ENCODE results near the gene RABGAP1L.
"Not testable (repeated sequence)": the region's sequence is repeated elsewhere in the genome, so short reads cannot be mapped to it uniquely, and the experiment has no call there.

The RABGAP1L gene

DNA sequence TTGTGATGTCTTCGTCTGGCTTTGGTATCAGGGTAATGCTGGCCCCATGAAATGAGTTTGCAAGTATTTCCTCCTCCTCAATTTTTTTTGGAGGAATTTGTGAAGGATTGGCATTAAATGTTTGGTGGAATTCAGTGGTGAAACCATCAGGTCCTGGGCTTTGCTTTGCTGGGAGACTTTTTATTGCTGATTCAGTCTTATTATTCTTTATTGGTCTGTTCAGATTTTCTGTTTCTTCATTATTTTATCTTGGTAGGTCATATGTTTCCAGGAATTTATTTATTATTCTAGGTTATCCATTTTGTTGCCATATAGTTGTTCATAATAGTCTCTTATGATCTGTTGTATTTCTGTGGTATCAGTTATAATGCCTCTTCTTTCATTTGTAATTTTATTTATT lies 126.7 kb downstream of the RABGAP1L start:
- Histone ChIP-seq H3K9ac (ENCODE audit: low read depth, low read length) (no peak overlapping the region), H3K9me3 (ENCODE audit: insufficient read depth, low read depth, low read length) (no peaks in the 10 kb centered on the region), H3K36me3 (ENCODE audit: insufficient read depth, low read depth, low read length) (no peaks in the 10 kb centered on the region), H3K27me3 (ENCODE audit: insufficient read depth, low read length) (no peaks in the 10 kb centered on the region), H3K4me3 (ENCODE audit: low read length) (no peak overlapping the region), H3K27ac (ENCODE audit: low read length) (no peak overlapping the region), H3K4me1 (ENCODE audit: insufficient read depth, low read length) (no peaks in the 10 kb centered on the region)

DNA sequence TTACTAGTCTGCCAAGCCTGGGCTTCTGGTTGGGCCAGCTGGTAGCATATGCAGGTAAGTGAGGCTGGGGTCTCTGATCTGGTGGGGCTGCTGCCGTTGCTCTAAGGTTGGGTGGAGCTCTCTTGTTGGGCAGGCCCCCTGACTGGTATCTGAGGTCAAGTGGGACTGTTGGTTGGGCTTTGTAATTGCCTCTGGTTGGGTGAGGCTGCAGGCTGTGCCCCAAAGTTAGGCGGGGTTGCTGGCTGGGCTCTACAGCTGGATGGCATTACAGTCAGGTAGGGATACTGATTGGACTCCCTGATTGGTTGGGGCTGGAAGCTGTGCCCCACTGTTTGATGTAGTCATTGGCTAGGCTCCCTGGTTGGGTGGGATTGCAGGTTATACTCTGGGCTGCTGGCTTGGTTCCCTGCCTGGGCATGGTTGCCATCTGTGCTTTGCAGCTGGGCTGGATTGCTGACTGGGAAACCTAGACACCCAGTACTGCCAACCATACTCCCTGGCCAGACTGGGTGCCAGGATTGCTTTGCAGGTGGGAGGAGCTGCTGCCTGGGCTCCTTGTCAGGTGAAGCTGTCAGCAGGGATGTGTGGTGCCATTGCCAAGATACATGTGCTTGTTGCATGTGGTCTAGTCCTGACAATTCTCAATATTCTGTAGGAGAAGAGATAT lies 130.5 kb downstream of the RABGAP1L start:
- Histone ChIP-seq H3K4me3 (ENCODE audit: low read length) (no peak overlapping the region), H3K36me3 (ENCODE audit: insufficient read depth, low read depth, low read length) (no peaks in the 10 kb centered on the region)

DNA sequence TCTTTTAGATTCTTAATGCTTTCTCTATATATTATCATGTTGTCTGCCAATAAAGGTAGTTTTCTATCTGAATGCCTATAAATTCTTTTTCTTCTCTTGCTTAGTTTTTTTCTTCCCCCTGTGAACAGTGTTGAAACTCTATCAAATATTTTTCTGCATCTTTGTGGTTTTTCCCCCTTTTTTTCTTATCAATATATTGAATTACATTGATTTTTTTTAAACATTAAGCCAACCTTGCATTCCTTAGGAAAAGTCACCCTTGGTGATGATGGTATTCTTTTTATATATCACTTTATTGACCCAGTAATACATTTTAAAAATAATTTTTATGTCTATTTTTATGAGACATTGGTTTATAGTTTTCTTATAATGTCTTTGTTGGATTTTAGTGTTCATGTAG lies 131.7 kb downstream of the RABGAP1L start:
- H3K4me1 ChIP-seq (ENCODE audit: insufficient read depth, low read length) = no peaks in the 10 kb centered on the region
- H3K9ac ChIP-seq (ENCODE audit: low read depth, low read length) = no peak overlapping the region
- H3K4me3 ChIP-seq (ENCODE audit: low read length) = no peak overlapping the region
- H3K27ac ChIP-seq (ENCODE audit: low read length) = no peak overlapping the region
- H3K27me3 ChIP-seq (ENCODE audit: insufficient read depth, low read length) = no peaks in the 10 kb centered on the region
- H3K9me3 ChIP-seq (ENCODE audit: insufficient read depth, low read depth, low read length) = no peaks in the 10 kb centered on the region
- H3K36me3 ChIP-seq (ENCODE audit: insufficient read depth, low read depth, low read length) = no peaks in the 10 kb centered on the region

More for the DNA sequence above, 130.5 kb downstream of the RABGAP1L start:
- Histone ChIP-seq H3K27me3 (ENCODE audit: insufficient read depth, low read length) (no peaks in the 10 kb centered on the region), H3K9ac (ENCODE audit: low read depth, low read length) (no peak overlapping the region), H3K4me1 (ENCODE audit: insufficient read depth, low read length) (no peaks in the 10 kb centered on the region), H3K9me3 (ENCODE audit: insufficient read depth, low read depth, low read length) (no peaks in the 10 kb centered on the region), H3K27ac (ENCODE audit: low read length) (no peak overlapping the region)

DNA sequence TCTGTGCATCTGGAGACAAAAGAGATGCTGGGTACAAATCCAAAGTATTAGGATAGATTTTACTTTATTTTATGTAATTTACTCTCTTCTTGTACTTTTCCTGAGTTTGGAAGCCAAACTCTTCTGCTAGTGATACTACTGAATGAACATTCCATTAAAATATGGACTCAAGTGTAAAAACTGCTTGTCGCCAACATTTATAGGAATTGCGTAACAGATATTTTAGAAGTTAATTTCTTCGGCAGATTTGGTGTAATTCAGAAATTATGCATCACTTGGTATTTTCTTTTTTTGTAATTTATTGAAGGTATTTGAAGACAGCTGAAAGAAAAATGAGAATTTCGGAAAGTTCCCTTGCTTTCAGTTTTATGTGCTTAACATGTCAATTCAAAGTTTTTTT lies 137.0 kb downstream of the RABGAP1L start:
- Histone ChIP-seq H3K4me3 (ENCODE audit: low read length) (no peak overlapping the region), H3K4me1 (ENCODE audit: insufficient read depth, low read length) (no peaks in the 10 kb centered on the region), H3K27ac (ENCODE audit: low read length) (no peak overlapping the region), H3K36me3 (ENCODE audit: insufficient read depth, low read depth, low read length) (no peaks in the 10 kb centered on the region), H3K9me3 (ENCODE audit: insufficient read depth, low read depth, low read length) (peaks cover 4% of the 10 kb centered on the region; the same call in 1 of the 2 replicates), H3K27me3 (ENCODE audit: insufficient read depth, low read length) (no peaks in the 10 kb centered on the region), H3K9ac (ENCODE audit: low read depth, low read length) (no peak overlapping the region)

DNA sequence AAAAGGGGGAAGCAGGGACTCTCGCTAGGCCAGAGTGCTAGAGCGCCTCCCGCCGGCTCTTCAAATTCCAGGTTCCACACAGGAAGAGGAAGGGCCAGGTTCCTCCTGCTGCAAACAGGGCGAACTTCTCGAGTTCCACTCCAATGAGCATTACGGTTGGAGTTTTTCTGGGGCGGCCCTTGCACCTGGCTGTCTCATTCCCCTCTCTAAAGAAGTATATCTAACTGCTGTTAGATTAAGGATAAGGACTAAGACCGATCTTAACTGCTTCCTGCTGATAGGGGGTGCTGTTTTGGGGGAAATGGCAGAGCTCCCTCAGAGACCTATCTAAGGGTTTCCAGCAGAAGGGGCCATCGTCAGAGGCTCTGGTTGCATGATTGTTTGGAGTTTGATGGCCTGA lies 138.0 kb downstream of the RABGAP1L start:
- no peak overlapping the region for H3K9ac ChIP-seq (ENCODE audit: low read depth, low read length)
- no peaks in the 10 kb centered on the region for H3K4me1 ChIP-seq (ENCODE audit: insufficient read depth, low read length)
- peaks cover 7% of the 10 kb centered on the region; the same call in 1 of the 2 replicates for H3K9me3 ChIP-seq (ENCODE audit: insufficient read depth, low read depth, low read length)
- no peaks in the 10 kb centered on the region for H3K27me3 ChIP-seq (ENCODE audit: insufficient read depth, low read length)
- H3K4me3 ChIP-seq (ENCODE audit: low read length) = no peak overlapping the region
- no peaks in the 10 kb centered on the region for H3K36me3 ChIP-seq (ENCODE audit: insufficient read depth, low read depth, low read length)
- no peak overlapping the region for H3K27ac ChIP-seq (ENCODE audit: low read length)

DNA sequence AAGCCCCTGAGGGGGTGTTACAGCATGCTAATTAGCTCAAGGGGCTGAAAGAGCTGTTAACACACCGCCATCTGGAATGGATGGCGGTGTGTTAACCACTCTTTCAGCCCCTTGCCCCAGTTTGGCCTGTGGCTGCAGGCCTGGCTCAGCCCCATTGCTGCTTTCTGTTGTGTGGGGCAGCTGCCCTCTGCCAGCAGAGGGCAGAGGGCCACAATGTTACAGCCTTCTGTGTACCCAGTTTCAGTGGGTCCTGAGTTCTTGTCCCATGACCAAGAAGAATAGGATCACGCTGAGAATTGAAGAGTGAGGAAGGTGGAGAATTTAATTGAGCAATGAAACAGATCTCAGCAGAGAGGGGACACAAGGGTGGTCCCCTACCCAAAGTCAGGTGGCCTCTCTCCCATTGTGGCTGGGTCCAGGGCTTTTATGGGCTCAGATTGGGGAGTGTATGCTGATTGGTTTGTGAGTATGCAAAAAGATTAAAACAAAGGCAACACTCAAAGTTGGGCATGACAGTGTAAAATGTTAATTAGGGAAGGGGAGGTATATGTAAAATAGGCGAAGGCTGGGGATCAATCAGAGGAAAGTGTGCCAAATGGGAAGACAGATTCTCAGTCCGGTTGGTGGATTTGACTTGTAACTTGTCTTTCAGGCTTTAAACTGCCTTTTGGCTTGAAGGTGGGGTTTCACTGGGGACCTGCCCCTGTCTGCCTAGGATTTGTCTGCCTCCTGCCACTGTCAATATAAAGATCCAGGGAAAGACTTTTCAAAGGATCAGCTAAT lies 142.2 kb downstream of the RABGAP1L start:
- Histone ChIP-seq H3K4me3 (ENCODE audit: low read length) (no peak overlapping the region), H3K9ac (ENCODE audit: low read depth, low read length) (no peak overlapping the region), H3K36me3 (ENCODE audit: insufficient read depth, low read depth, low read length) (no peaks in the 10 kb centered on the region), H3K27ac (ENCODE audit: low read length) (no peak overlapping the region), H3K9me3 (ENCODE audit: insufficient read depth, low read depth, low read length) (peaks cover 7% of the 10 kb centered on the region), H3K4me1 (ENCODE audit: insufficient read depth, low read length) (no peaks in the 10 kb centered on the region), H3K27me3 (ENCODE audit: insufficient read depth, low read length) (no peaks in the 10 kb centered on the region)

DNA sequence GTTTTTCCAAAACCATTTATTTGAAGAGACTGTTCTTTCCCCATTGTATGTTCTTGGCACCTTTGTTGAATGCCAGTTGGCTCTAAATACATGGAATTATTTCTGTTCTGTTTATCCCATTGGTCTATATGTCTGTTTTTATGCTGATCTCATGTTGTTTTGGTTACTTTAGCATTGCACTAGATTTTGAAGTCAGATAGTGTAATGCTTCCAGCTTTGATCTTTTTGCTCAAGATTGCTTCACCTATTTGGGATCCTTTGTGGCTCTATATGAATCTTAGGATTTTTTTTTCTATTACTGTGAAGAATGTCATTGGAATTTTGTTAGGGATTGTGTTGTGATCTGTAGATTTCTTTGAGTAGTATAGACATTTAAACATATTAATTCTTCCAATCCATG lies 149.3 kb downstream of the RABGAP1L start:
- Histone ChIP-seq H3K36me3 (ENCODE audit: insufficient read depth, low read depth, low read length) (no peaks in the 10 kb centered on the region), H3K27ac (ENCODE audit: low read length) (no peak overlapping the region), H3K27me3 (ENCODE audit: insufficient read depth, low read length) (no peaks in the 10 kb centered on the region), H3K4me1 (ENCODE audit: insufficient read depth, low read length) (no peaks in the 10 kb centered on the region), H3K9me3 (ENCODE audit: insufficient read depth, low read depth, low read length) (peaks cover 18% of the 10 kb centered on the region), H3K9ac (ENCODE audit: low read depth, low read length) (no peak overlapping the region), H3K4me3 (ENCODE audit: low read length) (no peak overlapping the region)

DNA sequence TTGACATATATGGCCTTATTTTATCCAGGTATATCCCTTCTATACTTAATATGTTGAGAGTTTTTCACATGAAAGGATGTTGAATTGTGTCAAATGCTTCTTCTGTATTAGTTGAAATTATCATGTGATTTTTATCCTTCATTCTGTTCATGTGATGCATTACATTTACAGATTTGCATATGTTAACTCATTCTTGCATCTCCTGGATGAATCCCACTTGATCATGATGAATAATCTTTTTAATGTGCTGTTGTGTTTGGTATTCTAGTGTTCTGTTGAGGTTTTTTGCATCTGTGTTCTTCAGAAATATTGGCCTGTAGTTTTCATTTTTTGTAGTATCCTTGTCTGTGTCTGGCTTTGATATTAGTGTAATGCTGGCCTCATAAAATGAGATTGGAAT lies 150.2 kb downstream of the RABGAP1L start:
- H3K9me3 ChIP-seq (ENCODE audit: insufficient read depth, low read depth, low read length) = peaks cover 26% of the 10 kb centered on the region
- H3K4me3 ChIP-seq (ENCODE audit: low read length) = no peak overlapping the region
- no peak overlapping the region for H3K27ac ChIP-seq (ENCODE audit: low read length)
- no peaks in the 10 kb centered on the region for H3K4me1 ChIP-seq (ENCODE audit: insufficient read depth, low read length)
- H3K27me3 ChIP-seq (ENCODE audit: insufficient read depth, low read length) = no peaks in the 10 kb centered on the region
- H3K9ac ChIP-seq (ENCODE audit: low read depth, low read length) = no peak overlapping the region
- no peaks in the 10 kb centered on the region for H3K36me3 ChIP-seq (ENCODE audit: insufficient read depth, low read depth, low read length)

DNA sequence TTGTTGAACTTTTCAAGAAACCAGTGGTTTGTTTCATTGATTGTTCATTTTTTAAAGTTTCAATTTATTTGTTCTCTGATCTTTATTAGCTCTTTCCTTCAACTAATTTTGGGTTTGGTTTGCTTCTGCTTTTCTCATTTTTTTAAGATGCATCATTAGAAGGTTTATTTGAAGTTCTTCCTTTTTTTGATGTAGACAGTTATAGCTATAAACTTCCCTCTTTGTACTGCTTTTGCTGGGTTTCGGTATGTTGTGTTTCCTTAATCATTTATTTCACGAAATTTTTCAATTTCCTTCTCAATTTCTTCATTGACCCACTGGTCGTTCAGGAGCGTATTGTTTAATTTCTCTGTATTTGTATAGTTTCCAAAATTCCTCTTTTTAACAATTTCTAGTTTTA lies 155.1 kb downstream of the RABGAP1L start:
- H3K9me3 ChIP-seq (ENCODE audit: insufficient read depth, low read depth, low read length) = peaks cover 42% of the 10 kb centered on the region

DNA sequence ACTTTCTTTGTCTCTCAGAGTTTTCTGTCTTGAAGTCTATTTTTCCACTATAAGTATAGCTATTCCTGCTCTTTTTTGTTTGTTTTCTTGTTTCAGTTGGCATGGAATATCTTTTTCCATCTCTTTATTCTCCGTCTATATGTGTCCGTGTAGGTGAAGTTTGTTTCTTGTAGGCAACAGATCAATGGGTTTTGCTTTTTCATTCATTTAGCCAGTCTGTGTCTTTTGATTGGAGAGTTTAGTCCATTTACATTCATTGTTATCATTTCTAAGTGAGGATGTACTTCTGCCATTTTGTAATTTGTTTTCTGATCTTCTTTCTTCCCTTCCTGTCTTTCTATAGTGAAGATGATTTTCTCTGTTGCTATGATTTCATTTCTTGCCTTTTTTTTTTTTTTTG lies 155.9 kb downstream of the RABGAP1L start:
- Histone ChIP-seq H3K9ac (ENCODE audit: low read depth, low read length) (no peak overlapping the region), H3K9me3 (ENCODE audit: insufficient read depth, low read depth, low read length) (peaks cover 50% of the 10 kb centered on the region), H3K4me3 (ENCODE audit: low read length) (no peak overlapping the region), H3K27ac (ENCODE audit: low read length) (no peak overlapping the region), H3K36me3 (ENCODE audit: insufficient read depth, low read depth, low read length) (peaks cover 5% of the 10 kb centered on the region; the same call in 1 of the 2 replicates), H3K4me1 (ENCODE audit: insufficient read depth, low read length) (no peaks in the 10 kb centered on the region), H3K27me3 (ENCODE audit: insufficient read depth, low read length) (no peaks in the 10 kb centered on the region)

More for the DNA sequence above, 155.1 kb downstream of the RABGAP1L start:
- no peak overlapping the region for H3K9ac ChIP-seq (ENCODE audit: low read depth, low read length)
- H3K27me3 ChIP-seq (ENCODE audit: insufficient read depth, low read length) = no peaks in the 10 kb centered on the region
- H3K36me3 ChIP-seq (ENCODE audit: insufficient read depth, low read depth, low read length) = no peaks in the 10 kb centered on the region
- no peak overlapping the region for H3K4me3 ChIP-seq (ENCODE audit: low read length)
- H3K27ac ChIP-seq (ENCODE audit: low read length) = no peak overlapping the region
- no peaks in the 10 kb centered on the region for H3K4me1 ChIP-seq (ENCODE audit: insufficient read depth, low read length)

DNA sequence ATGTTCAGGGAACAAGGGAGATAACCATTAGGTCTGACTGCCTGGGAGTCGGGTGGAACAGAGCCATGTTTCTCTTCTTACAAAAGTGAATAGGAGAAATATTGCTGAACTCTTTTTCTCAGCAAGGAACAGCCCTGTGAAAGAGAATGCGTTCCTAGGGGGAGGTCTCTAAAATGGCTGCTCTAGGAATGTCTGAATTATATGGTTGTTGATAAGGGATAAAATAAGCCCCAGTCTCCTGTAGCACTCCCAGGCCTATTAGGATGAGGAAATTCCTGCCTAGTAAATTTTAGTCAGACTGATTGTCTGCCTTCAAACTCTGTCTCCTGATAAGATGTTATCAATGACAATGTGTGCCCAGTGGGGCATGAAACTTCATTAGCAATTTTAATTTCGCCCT lies 161.6 kb downstream of the RABGAP1L start:
- H3K9me3 ChIP-seq (ENCODE audit: insufficient read depth, low read depth, low read length) = peaks cover 60% of the 10 kb centered on the region
- H3K27me3 ChIP-seq (ENCODE audit: insufficient read depth, low read length); H3K4me1 ChIP-seq (ENCODE audit: insufficient read depth, low read length); H3K36me3 ChIP-seq (ENCODE audit: insufficient read depth, low read depth, low read length); H3K9ac ChIP-seq (ENCODE audit: low read depth, low read length); H3K27ac ChIP-seq (ENCODE audit: low read length): not testable (repeated sequence)
- peak overlapping the region; percentile 29; the same call in 1 of the 2 replicates for H3K4me3 ChIP-seq (ENCODE audit: low read length)

Data from iPS-20b (cell line).